ENCODE measurements around the gene STK38.

Gene STK38

GRCh38 chr6:36566418-36566905 lies 19.2 kb upstream of the STK38 start:
- no peak for DNase-seq

DNA sequence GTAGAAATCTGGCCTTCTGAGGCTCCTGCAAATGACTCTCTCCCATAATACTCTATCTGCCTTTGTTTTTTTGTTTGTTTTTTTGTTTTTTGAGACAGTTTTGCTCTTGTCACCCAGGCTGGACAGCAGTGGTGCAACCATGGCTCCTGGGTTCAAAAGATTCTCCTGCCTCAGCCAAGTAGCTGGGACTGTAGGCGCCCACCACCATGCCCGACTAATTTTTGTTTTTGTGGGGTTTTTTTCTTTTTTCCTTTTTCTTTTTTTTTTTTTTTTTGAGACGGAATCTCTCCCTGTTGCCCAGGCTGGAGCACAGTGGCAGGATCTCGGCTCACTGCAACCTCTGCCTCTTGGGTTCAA lies 16.6 kb upstream of the STK38 start:
- no peak for DNase-seq

- DNase-seq, result no peak
Observed at GRCh38 chr6:36563237-36563927, 16.1 kb upstream of the STK38 start.

GRCh38 chr6:36560822-36561221 lies 13.5 kb upstream of the STK38 start:
- no peak for DNase-seq

DNA sequence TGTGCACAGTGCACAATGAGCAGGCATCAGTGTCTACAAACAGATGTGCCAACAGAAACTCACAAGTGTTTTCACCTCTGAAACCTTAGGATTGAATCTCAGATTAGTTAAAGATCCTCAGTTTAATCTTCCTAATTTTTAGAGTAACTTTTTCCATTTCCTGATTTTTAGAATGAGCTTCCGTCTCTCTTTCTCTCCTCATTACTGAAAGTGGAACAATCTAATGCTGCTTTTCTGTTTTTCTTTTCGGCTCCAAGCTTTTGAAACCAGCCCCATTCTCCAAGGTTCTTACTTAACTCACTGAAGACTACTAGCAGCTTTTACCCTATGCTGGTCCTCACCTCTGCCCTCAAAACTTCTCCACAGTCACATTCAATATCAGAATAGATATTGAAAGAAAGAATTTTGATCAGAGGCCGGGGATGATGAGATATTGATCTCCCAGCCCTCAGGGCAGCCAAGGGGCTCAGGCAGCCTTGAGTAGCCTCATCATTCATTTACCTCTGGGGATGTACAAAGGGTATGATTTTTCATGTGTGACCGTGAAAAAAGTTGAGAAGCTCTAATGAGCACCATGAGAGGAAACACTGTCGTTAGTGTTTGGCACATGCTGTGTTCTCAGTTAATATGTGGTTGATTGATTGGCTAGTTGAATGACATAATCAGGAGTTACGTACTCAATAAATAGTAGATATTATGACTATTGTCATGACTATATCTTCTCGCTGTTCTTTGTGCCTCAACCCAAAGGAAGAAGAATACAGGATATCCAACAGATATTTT lies 11.9 kb upstream of the STK38 start:
- no peak for DNase-seq

GRCh38 chr6:36556281-36556680 lies 9.0 kb upstream of the STK38 start:
- DNase-seq, result no peak

DNA sequence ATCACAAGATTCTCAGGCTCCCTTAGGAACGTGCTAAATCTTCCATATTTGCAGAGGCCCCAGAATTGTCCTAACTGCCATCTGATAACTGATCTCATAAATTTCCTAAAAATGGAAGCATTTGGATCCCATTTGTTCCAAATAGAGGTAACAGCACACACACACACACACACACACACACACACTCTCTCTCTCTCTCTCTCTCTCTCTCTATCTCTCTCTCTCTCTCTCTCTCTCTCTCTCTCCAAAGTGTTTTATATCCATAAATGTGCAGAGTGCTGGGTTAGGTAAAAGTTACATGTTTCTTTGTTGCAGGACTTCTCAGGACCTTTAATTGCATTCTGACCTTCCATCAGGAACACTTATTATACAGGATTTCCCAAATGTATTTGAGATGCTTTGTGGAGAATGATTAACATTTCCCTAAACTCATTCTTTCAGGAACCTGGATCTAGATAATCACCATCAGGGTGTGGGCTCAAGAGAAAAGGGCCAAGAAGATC lies 8.5 kb upstream of the STK38 start:
- DNase-seq, result no peak

DNA sequence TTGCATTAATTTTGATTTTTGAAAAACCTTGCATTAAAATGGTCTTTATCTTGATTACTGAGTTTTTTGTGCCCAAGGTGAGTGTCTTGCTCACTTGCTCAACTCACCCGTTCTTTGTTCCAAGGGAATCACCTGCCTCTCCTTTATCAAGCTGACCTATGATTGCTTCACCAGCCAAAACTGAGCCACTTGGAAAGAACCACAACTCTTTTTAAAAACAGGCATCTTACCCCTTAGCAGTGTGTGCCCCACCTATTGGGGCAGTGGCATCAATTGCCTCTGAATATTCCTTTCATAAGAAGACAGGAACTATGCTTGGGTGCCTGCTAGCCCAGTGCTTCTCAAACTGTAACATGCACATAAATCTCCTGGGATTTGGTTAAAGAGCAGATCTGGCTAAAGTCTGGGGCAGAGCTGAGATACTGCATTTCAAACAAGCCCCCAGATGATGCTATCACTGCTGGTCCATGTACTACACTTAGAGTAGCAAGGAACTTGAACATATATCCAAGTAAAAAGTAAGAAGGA lies 3.3 kb upstream of the STK38 start:
- DNase-seq, result no peak

- no peak for DNase-seq
Observed at GRCh38 chr6:36548401-36548743, 1.1 kb upstream of the STK38 start.

DNA sequence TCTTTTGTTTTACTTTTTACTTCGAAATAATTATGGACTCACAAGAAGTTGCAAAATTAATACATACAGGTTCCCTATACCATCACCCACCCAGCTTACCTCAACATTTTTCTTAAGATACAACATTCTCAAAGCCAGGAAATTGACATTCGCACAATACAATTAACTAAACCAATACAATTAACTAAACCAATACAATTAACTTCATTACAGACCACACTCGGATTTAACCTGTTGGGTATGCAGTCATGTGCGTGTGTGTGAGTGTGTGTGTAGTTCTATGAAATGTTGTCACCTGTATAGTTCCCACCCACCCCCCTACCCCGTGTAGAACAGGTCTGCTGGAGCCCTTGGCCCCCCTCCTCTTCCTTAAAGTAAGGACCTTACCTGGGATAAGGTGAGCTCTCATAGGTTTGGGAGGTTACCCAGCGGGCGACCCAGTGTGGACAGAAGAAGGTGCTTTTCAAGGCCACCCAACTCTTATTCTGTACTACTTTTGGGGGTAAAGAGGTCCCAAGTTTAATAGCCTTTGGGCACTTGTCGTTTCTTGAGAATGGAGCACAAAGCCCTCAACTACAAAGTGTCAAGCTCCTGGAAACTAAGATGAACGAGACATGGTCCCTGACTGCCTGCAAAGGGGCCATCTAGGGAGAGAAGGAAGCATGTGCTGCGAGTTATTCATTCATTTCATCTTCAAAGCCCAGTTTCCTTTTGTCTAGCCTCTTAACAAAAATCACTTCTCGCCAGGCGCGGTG lies 544 bp upstream of the STK38 start:
- DNase-seq, result no peak

DNA sequence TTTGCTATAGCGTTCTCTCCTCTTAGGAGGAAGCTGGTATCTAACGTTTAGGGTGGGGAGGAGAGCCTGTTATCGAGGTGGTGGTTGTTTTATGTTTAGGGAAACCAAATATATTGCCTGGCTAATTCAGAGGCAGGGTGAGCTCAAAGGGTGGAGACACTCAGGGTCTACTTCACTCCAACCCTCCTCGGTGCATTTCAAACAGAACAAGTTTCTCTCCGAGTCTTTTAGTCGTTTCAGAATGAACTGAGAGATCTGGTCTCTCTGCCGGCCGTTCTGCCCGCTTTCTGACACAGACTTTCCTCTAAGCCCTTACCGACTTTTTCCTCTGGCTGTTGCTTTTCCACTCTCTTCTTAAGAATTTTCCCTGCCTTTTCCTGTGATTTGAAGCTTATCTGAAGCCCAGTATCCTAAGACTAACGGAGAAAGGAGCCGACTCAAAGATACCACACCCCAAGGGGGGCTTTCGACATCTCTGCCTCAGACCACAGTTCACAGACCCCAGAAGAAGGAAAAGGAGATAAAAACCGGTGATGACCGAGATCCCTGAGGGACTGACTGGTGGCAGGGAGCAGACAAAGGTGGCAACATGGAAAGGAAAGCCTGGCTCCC lies 865 bp downstream of the STK38 start:
- peak in 12 of 56 donors; percentile 2 to 51 (median 22) for DNase-seq

- no peak for DNase-seq
Observed at GRCh38 chr6:36545767-36546307, 1.4 kb downstream of the STK38 start.

GRCh38 chr6:36544228-36544627 lies 3.1 kb downstream of the STK38 start:
- no peak for DNase-seq

DNA sequence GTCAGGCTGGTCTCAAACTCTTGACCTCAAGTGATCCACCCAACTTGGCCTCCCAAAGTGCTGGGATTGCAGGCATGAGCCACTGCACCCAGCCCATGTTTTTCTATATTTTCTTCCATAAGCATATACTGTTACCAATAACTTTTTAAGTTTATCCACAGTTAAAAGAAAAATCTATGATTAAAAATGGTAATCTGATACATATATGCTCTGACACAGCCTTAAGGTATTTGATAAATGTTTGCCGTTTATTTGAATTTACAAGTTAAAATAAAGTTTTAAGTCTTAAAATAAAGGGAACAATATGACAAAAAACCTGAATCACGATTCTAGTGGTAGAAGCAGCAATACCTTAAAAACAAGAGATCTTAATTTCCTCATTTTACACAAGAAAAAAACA lies 5.2 kb downstream of the STK38 start:
- no peak for DNase-seq

GRCh38 chr6:36539814-36540568 lies 7.3 kb downstream of the STK38 start:
- DNase-seq, result no peak

- no peak for DNase-seq
Observed at GRCh38 chr6:36536873-36537547, 10.3 kb downstream of the STK38 start.

DNA sequence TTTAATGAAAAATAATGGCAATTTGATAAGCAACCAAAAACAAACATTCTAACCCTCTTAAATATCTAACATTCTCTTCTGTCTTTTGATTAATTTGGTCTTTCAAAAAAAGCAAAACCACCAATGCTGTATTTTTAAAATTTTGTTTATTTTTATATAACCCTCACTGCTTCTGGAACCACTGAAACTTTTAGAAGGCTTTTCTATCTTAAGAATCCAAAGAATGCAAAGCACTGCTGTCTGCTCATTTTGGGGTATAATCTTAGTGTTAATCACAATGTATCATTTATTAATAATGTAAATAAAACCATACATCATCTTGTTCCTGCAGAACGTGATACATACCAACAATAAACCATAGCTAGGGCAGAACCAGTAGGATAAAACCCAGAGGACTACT lies 14.0 kb downstream of the STK38 start:
- DNase-seq, result no peak

- DNase-seq, result no peak
Observed at GRCh38 chr6:36526066-36526465, 21.2 kb downstream of the STK38 start.

DNA sequence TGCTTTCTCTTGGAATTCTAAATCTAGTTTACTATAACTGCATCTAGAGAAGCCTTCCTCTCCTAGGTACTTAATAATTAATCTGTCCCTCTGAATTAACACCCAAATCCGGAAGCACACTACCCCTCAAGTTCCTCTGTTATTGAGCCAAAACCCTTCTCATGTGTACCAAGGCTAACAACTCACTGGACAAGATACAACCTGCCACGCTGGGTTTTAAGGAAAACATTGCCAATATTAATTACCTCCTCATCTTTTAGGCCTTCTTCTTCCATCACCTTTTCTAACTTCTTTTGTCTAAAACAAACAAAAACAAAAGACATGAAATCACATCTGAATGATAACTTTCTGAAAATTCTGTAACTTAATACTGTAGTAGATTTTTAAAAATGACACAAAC lies 21.9 kb downstream of the STK38 start:
- no peak for DNase-seq

GRCh38 chr6:36524871-36525270 lies 22.4 kb downstream of the STK38 start:
- DNase-seq, result no peak
